EL (cell line): ENCODE measurements around the gene PLOD1.

Experiments
- DNase-seq: peaks from one replicate; pipeline ENCODE4 v3.0.0-alpha.2; 2016

Gene PLOD1

DNA sequence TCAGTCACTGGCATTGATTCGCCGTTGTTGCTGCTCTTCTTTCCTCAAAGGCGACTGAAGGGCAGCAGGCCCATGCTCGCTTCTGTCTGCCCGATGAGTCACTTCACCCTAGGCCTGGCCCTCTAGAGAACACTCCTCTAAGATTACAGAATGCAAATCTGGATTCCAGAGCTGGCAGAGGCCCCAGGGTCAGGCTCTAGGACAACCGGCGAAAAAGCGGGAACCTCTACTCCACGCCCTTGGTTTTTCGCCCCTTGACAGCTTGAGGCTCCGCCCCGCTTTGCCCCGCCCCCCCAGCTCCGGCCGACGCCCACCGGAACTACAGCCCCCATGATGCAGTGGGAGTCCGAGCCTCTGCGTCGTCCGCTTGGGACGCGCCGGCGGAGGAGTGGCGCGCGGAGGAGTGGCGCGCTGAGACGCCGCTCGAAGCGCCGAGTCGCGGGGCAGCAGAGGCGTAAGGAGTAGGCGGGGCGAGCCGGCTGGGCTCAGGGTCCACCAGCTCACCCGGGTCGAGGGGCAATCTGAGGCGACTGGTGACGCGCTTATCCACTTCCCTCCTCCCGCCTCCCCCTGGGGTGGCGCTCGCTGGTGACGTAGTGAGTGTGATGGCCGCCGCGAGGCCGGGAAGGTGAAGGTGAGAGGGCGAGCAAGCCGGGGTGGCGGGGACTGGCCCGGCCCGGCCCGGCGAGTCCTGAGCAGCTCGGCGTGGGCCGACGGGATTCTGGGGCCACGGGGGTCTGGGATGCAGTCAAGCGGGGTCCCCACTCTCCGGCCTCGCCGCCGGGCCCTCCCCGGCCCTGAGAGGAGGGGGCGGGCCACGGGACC is 45.5 kb downstream of the PLOD1 start, which contains the start of gene MFN2:
Gene MFN2, plus strand, starts transcription at position 594 of the 825 bp plus-strand sequence. CDS start 8,725 bp downstream, outside the sequence.
- DNase-seq = peak; percentile 98

DNA sequence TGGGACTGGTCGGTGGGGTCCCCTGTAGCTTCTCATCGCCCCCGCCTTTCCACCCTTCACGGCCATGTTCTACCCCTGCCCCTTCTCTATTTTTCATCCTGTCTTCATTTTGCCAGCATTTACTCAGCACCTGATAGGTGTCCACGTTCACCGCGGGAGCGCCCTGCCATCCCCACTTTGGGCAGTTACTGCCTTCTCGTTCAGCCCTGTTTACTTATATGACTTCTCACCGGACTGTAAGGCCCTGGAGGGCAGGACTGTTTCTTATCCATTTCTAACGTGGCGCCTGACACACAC is 46.1 kb downstream of the PLOD1 start:
- DNase-seq = no peak

- DNase-seq = no peak
Observed at GRCh38 chr1:11981378-11982009, 47.0 kb downstream of the PLOD1 start.

DNA sequence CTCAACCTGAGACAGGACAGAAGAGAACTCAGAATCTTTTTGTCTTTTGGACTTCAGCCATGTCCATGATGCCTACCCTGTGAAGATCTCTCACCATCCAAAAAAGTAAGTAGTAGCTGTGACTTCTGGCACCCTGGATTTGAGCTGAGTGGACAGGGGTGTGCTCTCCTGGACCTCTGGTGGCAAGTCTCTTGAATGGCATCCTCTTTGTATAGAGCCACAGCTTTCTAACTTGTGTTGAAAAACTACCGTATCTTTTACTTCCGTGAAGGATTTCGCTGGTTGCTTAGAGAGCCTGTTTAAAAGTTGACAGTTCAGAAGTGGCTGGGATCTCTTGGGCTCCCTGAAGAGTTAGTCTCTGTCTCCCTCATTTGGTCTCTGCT is 47.5 kb downstream of the PLOD1 start:
- DNase-seq = peak; percentile 30

DNA sequence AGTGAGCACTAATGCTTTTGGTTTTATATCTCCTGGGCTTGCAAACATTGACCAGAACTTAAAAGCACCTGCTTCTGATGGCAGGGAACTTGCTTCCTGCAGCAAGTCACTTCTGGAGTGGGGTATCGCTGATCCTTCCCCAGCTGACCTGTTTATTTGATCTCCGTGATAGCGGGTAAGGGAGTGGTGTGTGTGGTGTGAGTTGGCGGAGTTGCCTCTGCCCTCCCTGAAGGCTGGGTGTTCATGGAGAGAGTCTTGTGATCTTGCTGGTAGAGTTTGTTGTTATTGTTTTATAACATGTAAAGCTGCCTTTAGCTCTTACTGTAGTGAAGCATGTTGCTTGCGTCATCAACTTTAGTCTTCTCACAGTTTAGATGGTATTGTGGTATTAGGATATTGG is 49.6 kb downstream of the PLOD1 start:
- no peak for DNase-seq

- no peak for DNase-seq
Observed at GRCh38 chr1:11984576-11984975, 50.1 kb downstream of the PLOD1 start.

GRCh38 chr1:11985171-11985570 is 50.7 kb downstream of the PLOD1 start:
- DNase-seq = no peak

GRCh38 chr1:11985851-11986250 is 51.3 kb downstream of the PLOD1 start:
- DNase-seq = no peak

DNA sequence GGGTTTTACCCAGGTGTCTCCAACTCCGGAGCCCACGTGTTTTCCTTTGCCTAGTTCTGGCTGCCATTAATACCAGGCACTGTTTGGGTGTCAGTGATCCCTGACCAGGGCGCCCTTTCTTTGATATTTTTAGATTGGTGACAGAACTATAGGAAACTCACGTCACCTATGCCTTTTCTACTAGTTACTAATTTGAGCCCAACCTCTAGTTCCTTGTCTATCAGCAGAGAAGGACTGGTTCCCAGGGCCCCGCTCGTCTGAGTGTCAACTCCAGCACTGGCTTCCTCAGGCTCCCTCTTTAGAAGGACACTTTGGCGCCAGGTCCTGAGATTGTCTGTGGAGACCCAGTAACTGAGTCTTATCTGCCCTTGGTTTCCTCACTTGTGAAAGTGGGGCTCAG is 55.2 kb downstream of the PLOD1 start:
- DNase-seq = no peak

DNA sequence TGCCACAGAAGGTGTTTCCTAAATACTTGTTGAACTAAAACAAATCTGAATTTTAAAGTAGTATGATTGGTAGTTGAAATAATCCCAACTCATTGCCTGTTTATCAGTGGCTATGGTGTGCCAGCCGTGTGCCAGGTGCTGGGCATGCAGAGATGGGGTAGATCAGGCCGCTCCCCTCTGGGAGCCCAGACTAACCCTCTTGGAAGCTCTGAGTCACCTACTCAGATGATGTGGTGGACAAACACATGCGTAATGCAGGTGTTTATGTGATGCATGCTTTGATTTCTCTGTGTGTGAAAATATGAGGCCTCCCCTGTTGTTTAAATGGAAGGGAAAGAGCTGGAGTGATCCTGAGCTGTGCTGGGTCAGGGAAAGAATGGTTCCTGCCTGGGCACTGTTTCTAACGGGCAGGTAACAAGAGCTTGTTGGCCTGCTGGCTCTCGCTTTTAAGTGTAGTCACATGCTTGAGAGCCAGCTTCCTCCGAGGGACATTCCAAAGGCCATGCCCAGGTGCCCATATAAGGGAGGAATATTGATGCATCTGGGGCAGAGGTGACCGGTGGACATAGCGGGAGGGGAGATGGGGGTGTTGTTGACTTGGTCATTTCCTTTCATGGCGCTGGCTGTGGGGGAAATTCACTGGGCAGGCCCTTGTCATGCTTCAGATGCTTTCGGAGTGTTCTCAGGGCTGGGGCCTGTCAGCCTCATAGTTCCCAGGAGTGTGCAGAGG is 56.0 kb downstream of the PLOD1 start:
- DNase-seq = no peak

DNA sequence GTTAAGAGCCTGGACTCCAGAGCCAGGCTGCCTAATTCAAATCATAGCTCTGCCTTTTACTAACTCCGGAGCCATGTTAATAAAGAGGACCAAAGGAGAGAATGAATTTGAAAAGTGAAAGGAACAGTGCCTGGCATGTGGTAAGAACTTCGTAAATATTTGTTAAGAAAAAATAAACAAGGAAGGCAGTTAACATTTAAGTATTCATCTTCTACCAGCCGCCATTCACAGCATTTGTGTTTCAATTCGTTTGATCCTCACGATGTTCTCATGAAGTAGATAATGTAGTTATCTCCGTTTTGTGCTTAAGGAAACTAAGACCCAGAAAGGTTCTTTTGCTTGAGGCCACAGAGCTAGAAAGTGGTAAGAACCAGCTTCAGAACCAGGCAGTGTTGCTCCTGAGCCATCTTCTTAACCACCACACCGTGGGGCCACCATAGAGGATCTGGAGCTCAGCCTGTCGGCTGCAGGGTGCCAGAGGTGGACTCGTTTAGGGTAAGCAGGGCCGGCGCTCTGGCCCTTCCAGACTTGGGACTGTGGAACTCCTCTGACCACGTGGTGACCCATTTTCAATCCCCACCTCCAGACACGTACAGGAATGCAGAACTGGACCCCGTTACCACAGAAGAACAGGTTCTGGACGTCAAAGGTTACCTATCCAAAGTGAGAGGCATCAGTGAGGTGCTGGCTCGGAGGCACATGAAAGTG is 57.6 kb downstream of the PLOD1 start:
- DNase-seq = no peak

DNA sequence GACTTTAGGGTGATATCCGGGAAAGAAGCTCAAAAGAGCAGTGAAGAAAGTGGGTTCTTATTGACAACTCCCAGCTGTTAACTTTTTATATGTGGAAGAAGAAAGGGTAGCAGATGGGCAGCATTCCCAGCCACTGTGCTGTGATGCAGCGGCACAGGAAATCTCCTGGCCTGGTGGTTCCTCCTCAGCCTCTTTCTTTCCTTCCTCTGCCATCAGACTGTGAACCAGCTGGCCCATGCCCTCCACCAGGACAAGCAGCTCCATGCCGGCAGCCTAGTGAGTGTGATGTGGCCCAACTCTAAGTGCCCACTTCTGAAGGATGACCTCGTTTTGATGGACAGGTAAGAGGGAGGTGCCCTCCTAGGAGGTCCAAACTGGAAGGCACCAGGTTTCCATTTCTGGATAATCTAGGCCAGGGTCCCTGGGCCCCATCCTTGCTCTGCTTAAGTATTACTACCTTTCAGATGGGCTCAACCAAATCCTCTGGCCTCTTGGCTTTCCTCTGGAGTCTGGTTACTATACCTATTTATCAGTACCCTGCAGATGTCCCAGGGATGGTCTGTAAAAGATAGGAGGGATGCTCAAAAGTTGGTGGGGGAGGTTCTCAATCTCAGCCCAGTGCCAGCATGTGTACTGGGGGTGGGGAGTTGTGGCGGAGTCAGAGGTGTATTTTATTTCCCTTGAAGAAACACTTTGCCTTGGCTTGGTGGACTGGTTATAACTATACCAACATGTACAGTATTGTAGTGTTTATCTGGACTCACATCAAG is 62.7 kb downstream of the PLOD1 start:
- DNase-seq = no peak

GRCh38 chr1:11998636-11999035 is 64.1 kb downstream of the PLOD1 start:
- no peak for DNase-seq

DNA sequence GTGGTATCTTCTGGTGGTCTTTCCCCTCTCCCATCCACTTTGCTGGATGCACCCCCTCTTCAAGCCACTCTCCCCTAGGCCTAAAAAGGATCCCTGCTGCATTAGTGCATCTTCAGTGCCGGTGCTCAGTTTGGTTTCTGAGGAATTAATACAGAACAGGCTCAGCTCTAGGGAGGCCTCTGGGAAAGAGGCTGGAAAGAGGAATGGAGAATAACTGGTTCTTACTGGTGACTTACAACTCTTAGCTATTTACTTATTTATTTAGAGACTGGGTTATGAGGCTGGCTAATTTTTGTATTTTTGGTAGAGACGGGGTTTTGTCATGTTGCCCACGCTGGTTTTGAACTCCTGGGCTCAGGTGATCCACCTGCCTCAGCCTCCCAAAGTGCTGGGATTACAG is 64.7 kb downstream of the PLOD1 start:
- DNase-seq = no peak

- peak; percentile 54 for DNase-seq
Observed at GRCh38 chr1:12001249-12001917, 66.9 kb downstream of the PLOD1 start.

GRCh38 chr1:12001996-12002493 is 67.5 kb downstream of the PLOD1 start:
- DNase-seq = peak; percentile 43

GRCh38 chr1:12003762-12004161 is 69.2 kb downstream of the PLOD1 start:
- no peak for DNase-seq

- no peak for DNase-seq
Observed at GRCh38 chr1:12005488-12006166, 71.1 kb downstream of the PLOD1 start.

DNA sequence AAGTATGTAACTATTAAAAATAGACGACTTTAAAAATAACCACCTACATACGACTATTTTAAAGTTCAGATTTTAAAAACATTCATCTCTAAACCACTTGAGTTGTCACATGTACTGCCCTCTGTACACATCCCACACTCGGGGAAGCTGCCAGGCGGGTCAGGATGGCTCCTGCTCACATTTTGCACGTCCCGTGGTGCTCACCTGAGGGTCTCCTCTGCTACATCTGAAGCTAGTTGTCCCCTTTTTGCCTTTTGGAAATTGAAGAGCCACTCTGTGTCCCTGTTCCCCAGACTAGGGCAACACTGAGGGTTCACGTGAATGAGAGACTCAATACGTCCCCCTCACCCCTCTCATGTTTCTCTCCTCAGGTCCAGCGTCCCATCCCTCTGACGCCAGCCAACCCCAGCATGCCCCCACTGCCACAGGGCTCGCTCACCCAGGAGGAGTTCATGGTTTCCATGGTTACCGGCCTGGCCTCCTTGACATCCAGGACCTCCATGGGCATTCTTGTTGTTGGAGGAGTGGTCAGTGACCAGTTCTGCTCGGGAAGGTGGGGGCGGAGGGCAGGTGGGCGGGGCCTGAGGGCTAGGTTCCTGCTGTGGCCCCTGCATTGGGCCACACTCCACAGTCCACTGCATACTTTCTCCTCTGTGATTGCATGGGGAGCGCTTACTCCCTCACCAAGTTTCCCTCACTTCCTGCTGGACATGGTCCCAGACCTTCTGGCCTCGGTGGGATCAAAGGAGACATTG is 71.8 kb downstream of the PLOD1 start:
- DNase-seq = no peak

- DNase-seq = no peak
Observed at GRCh38 chr1:12007204-12007603, 72.7 kb downstream of the PLOD1 start.
